ENCODE measurements around the gene SH2D7.

DNA sequence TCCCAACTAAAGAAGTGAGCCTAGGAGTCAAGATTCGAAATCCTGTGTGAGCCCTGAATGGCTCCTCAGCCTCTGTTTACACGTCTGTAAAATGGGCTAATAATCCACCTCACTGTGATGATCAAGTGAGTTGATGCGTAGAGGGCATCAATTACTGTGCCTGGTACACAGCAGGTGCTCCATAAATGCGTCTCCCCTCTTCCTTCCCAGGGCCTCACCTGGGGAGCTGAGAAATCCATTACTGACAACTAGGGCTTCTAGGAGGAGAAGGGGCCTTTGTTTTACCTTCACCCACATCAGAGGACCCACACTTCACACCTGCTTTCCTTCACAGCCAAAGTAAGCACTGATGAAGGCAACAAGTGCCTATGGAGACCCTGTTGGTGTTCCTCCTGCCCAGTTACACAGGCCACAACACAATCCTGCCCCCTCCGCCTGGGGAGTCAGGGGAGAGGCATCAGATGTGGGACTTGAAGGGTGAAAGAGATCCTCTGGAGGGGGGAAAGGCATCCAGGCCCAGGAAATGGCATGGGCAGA, 37.5 kb downstream of the SH2D7 start:
- TF ChIP-seq, protein P1, sequence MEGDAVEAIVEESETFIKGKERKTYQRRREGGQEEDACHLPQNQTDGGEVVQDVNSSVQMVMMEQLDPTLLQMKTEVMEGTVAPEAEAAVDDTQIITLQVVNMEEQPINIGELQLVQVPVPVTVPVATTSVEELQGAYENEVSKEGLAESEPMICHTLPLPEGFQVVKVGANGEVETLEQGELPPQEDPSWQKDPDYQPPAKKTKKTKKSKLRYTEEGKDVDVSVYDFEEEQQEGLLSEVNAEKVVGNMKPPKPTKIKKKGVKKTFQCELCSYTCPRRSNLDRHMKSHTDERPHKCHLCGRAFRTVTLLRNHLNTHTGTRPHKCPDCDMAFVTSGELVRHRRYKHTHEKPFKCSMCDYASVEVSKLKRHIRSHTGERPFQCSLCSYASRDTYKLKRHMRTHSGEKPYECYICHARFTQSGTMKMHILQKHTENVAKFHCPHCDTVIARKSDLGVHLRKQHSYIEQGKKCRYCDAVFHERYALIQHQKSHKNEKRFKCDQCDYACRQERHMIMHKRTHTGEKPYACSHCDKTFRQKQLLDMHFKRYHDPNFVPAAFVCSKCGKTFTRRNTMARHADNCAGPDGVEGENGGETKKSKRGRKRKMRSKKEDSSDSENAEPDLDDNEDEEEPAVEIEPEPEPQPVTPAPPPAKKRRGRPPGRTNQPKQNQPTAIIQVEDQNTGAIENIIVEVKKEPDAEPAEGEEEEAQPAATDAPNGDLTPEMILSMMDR (IDR thresholded peaks at IDR 0.05), result no peak
- TF ChIP-seq ZFX (IDR thresholded peaks at IDR 0.05; ENCODE audit: borderline replicate concordance), result no peak
